ENCODE results near the gene FBN2. TPM values are rescaled to one million over a fixed set of nuclear protein-coding genes. Genes with fewer than 3 reads are reported as not detected.
"Not testable (repeated sequence)": the region's sequence is repeated elsewhere in the genome, so short reads cannot be mapped to it uniquely, and the experiment has no call there.

Gene FBN2
- total and polyA plus RNA-seq, 7 donors: 0.23 to 2.0 (median 0.51) TPM; not detected in 1

DNA sequence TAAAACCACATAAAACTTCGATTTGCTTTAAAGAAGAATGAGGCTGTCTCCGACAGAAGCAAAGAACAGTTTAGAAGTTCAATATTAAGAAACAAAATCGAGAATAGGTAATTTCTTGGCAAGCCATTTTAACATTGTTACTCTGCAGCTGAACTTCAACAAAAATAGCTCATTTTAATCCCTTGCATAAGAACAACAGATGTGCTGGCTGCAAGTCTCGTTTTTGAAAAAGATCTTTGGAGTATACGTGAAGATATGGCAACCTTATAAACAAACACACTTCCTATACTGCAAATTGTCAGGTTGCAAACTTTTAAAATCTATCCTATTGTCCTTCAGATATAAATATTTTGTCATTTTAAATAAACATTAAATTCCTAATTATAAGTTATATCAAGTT, 71.5 kb downstream of the FBN2 start:
- no peaks in the 10 kb centered on the region for H3K4me1 ChIP-seq
- H3K27me3 ChIP-seq: no peaks in the 10 kb centered on the region
- H3K36me3 ChIP-seq: no peaks in the 10 kb centered on the region
- 61 to 67% methylated on average over 5 of the region's 5 CpGs for WGBS, 2 donors
- intact Hi-C loops (cut with DNase I): no loop called here
- H3K4me3 ChIP-seq: no peak overlapping the region
- no peak for DNase-seq
- TF ChIP-seq EP300 (IDR thresholded peaks at IDR 0.05) (no peak), POLR2AphosphoS5 (IDR thresholded peaks at IDR 0.05) (no peak), POLR2A (IDR thresholded peaks at IDR 0.05) (no peak)
- TF ChIP-seq, protein P1, sequence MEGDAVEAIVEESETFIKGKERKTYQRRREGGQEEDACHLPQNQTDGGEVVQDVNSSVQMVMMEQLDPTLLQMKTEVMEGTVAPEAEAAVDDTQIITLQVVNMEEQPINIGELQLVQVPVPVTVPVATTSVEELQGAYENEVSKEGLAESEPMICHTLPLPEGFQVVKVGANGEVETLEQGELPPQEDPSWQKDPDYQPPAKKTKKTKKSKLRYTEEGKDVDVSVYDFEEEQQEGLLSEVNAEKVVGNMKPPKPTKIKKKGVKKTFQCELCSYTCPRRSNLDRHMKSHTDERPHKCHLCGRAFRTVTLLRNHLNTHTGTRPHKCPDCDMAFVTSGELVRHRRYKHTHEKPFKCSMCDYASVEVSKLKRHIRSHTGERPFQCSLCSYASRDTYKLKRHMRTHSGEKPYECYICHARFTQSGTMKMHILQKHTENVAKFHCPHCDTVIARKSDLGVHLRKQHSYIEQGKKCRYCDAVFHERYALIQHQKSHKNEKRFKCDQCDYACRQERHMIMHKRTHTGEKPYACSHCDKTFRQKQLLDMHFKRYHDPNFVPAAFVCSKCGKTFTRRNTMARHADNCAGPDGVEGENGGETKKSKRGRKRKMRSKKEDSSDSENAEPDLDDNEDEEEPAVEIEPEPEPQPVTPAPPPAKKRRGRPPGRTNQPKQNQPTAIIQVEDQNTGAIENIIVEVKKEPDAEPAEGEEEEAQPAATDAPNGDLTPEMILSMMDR (IDR thresholded peaks at IDR 0.05): no peak
- no peak overlapping the region for H3K27ac ChIP-seq
- H3K9me3 ChIP-seq: no peaks in the 10 kb centered on the region

- no peaks in the 10 kb centered on the region for H3K4me1 ChIP-seq
- H3K36me3 ChIP-seq: no peaks in the 10 kb centered on the region
- TF ChIP-seq POLR2A (IDR thresholded peaks at IDR 0.05) (no peak), EP300 (IDR thresholded peaks at IDR 0.05) (no peak), POLR2AphosphoS5 (IDR thresholded peaks at IDR 0.05) (no peak)
- TF ChIP-seq, protein P1 (IDR thresholded peaks at IDR 0.05): no peak
- DNase-seq: no peak
- H3K27me3 ChIP-seq: no peaks in the 10 kb centered on the region
- no peak overlapping the region for H3K4me3 ChIP-seq
- H3K27ac ChIP-seq: no peak overlapping the region
- no peaks in the 10 kb centered on the region for H3K9me3 ChIP-seq
- intact Hi-C loops (cut with DNase I): no loop called here
- WGBS, 2 donors: 78 to 90% methylated on average over 9 of the region's 9 CpGs
Measured at GRCh38 chr5:128464596-128464995, 73.4 kb downstream of the FBN2 start.

GRCh38 chr5:128462330-128462729, 75.7 kb downstream of the FBN2 start:
- Histone ChIP-seq H3K4me3 (no peak overlapping the region), H3K4me1 (no peaks in the 10 kb centered on the region), H3K36me3 (no peaks in the 10 kb centered on the region), H3K9me3 (no peaks in the 10 kb centered on the region), H3K27me3 (no peaks in the 10 kb centered on the region), H3K27ac (no peak overlapping the region)
- intact Hi-C loops (cut with DNase I): no loop called here
- TF ChIP-seq POLR2AphosphoS5 (IDR thresholded peaks at IDR 0.05): no peak
- TF ChIP-seq, protein P1 (IDR thresholded peaks at IDR 0.05): no peak
- no peak for TF ChIP-seq EP300 (IDR thresholded peaks at IDR 0.05)
- TF ChIP-seq POLR2A (IDR thresholded peaks at IDR 0.05): no peak
- WGBS, 2 donors: 73% methylated on average over 2 of the region's 2 CpGs
- no peak for DNase-seq

DNA sequence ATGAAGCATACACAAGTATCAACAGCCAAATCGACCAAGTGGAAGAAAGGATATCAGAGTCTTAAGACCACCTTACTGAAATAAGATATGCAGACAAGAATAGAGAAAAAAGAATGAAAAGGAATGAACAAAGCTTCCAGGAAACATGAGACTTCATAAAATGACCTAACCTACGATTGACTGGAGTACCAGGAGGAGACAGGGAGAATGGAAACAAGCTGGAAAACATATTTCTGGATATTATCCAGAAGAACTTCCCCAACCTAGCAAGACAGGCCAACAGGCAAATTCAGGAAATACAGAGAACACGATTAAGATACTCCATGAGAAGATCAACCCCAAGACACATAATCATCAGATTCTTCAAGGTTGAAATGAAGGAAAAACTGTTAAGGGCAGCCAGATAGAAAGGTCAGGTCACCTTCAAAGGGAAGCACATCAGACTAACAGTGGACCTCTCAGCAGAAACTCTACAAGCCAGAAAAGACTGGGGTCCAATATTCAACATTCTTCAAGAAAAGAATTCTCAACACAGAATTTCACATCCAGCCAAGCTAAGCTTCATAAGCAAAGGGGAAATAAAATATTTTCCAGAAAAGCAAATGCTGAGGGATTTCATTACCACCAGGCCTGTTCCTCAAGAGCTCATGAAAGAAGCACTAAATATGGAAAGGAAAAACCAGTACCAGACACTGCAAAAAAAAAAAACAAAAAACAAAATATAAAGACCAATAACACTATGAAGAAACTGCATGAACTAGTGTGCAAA, 80.7 kb downstream of the FBN2 start:
- H3K9me3 ChIP-seq; H3K4me1 ChIP-seq; H3K36me3 ChIP-seq; H3K4me3 ChIP-seq; H3K27me3 ChIP-seq; H3K27ac ChIP-seq; DNase-seq; intact Hi-C loops (cut with DNase I): not testable (repeated sequence)
- WGBS, 2 donors: 49 to 68% methylated on average over 3 of the region's 3 CpGs

DNA sequence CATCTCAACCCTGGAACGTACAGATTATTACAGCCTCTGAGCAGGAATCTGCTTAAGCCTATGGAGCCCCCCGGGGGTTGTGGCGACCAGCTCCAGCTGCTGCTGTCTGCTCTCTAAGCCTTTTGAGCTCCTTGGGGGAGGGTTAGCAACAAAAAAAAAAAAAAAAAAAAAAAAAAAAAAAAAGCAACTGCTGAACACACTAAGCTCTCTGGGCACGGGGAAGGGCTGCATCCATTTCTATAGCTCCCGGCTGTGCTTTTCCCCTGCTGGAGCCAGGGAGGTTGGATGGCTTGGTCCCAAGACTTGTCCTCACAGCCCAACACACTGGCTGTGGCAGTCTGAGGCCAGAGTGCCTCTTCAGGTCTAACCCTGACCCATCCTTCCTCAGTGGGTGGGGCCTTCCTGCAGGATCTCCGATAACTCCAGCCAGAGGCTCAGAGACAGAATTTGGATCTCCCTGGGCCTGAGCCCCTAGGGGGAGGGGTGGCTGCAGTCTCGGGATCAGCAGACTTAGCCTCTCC, 82.1 kb downstream of the FBN2 start:
- Histone ChIP-seq H3K36me3 (no peaks in the 10 kb centered on the region), H3K27me3 (no peaks in the 10 kb centered on the region), H3K9me3 (no peaks in the 10 kb centered on the region), H3K4me1 (no peaks in the 10 kb centered on the region), H3K27ac (no peak overlapping the region), H3K4me3 (no peak overlapping the region)
- WGBS, 2 donors: 69 to 78% methylated on average over 7 of the region's 7 CpGs
- TF ChIP-seq, protein P1 (IDR thresholded peaks at IDR 0.05): no peak
- TF ChIP-seq POLR2AphosphoS5 (IDR thresholded peaks at IDR 0.05) (no peak), EP300 (IDR thresholded peaks at IDR 0.05) (no peak), POLR2A (IDR thresholded peaks at IDR 0.05) (no peak)
- no peak for DNase-seq
- intact Hi-C loops (cut with DNase I): no loop called here
